OCI-LY7 (cell line): ENCODE results near the gene PCED1B.

Source experiments
- CTCF ChIP-seq: fragments of 200-600 bp; sonication (generic); conservative IDR thresholded peaks from 2 replicates; pipeline ENCODE4 v1.5.1; 2014; ENCODE audit warnings: mild to moderate bottlenecking, antibody characterized with exemption, low read length, moderate library complexity, mixed read lengths
- EZH2phosphoT487 ChIP-seq: fragments of 200-600 bp; sonication (generic); IDR thresholded peaks from 2 replicates; pipeline ENCODE4 v1.6.1; 2018; ENCODE audit warnings: low read depth, borderline replicate concordance, mild to moderate bottlenecking, mixed run types, antibody characterized with exemption, low read length, moderate library complexity, mixed read lengths

- TF ChIP-seq CTCF, result no peak
- no peak for TF ChIP-seq EZH2phosphoT487
Measured at GRCh38 chr12:47247418-47247817, 168.0 kb downstream of the PCED1B start.
